GM23338 (cell line): ENCODE measurements around the gene ALKBH4. TPM values are rescaled to one million over a fixed set of nuclear protein-coding genes. Genes with fewer than 3 reads are reported as not detected.

Experiments used
- ATAC-seq: fragments of 200-7000 bp; cut with Tn5 transposase; 3 replicates; pipeline ENCODE4 v1.9.1; 2020
- DNase-seq: peaks from one replicate; pipeline ENCODE4 v3.0.0-alpha.2; 2015; ENCODE audit warnings: low spot score
- H2AFZ ChIP-seq: fragments of 200-600 bp; sonication (generic); 2 replicates; pipeline ENCODE4 v1.8.0; 2016; ENCODE audit warnings: antibody characterized with exemption, mild to moderate bottlenecking, moderate library complexity
- H3F3A ChIP-seq: fragments of 200-600 bp; sonication (generic); replicated peaks from 2 replicates; pipeline ENCODE4 v1.8.0; 2017; ENCODE audit warnings: antibody characterized with exemption, mixed run types, low read depth
- H3K27ac ChIP-seq: fragments of 200-600 bp; sonication (generic); 2 replicates; pipeline ENCODE4 v1.6.1; 2016; ENCODE audit warnings: low read depth
- H3K27me3 ChIP-seq: fragments of 200-600 bp; sonication (generic); 2 replicates; pipeline ENCODE4 v1.8.0; 2016; ENCODE audit warnings: mild to moderate bottlenecking, mixed run types, moderate library complexity; ENCODE audit not compliant: insufficient read depth
- H3K36me3 ChIP-seq: fragments of 200-600 bp; sonication (generic); 2 replicates; pipeline ENCODE4 v1.8.0; 2016; ENCODE audit warnings: mild to moderate bottlenecking; ENCODE audit not compliant: insufficient read depth
- H3K4me1 ChIP-seq: fragments of 200-600 bp; sonication (generic); 2 replicates; pipeline ENCODE4 v1.8.0; 2016; ENCODE audit warnings: mild to moderate bottlenecking, moderate library complexity; ENCODE audit not compliant: insufficient read depth
- H3K4me2 ChIP-seq: fragments of 200-600 bp; sonication (generic); 2 replicates; pipeline ENCODE4 v1.7.1; 2017; ENCODE audit warnings: mixed run types
- H3K4me3 ChIP-seq: fragments of 200-600 bp; sonication (generic); 2 replicates; pipeline ENCODE4 v1.6.1; 2016; ENCODE audit warnings: mixed run types
- H3K79me2 ChIP-seq: fragments of 200-600 bp; sonication (generic); replicated peaks from 2 replicates; pipeline ENCODE4 v1.8.0; 2017; ENCODE audit warnings: mild to moderate bottlenecking; ENCODE audit not compliant: insufficient read depth
- H3K9me2 ChIP-seq: fragments of 200-600 bp; sonication (generic); 2 replicates; pipeline ENCODE4 v1.8.0; 2017; ENCODE audit not compliant: insufficient read depth
- H4K20me1 ChIP-seq: fragments of 200-600 bp; sonication (generic); replicated peaks from 2 replicates; pipeline ENCODE4 v1.8.0; 2017; ENCODE audit warnings: mild to moderate bottlenecking; ENCODE audit not compliant: insufficient read depth
- H3K27ac Mint-ChIP-seq: 2 replicates; pipeline ENCODE4 v1.8.0; 2020; ENCODE audit warnings: inconsistent platforms, mild to moderate bottlenecking, moderate library complexity, mixed read lengths
- H3K27me3 Mint-ChIP-seq: 3 replicates; pipeline ENCODE4 v1.8.0; 2022; ENCODE audit warnings: low read depth, mild to moderate bottlenecking, moderate library complexity, mixed read lengths, inconsistent platforms; ENCODE audit not compliant: insufficient read depth, poor library complexity
- H3K36me3 Mint-ChIP-seq: 3 replicates; pipeline ENCODE4 v1.8.0; 2021; ENCODE audit warnings: low read depth, mild to moderate bottlenecking, inconsistent platforms, moderate library complexity, mixed read lengths
- H3K4me1 Mint-ChIP-seq: 3 replicates; pipeline ENCODE4 v1.8.0; 2020; ENCODE audit warnings: mild to moderate bottlenecking, inconsistent platforms, mixed read lengths
- H3K4me3 Mint-ChIP-seq: 3 replicates; pipeline ENCODE4 v1.8.0; 2021; ENCODE audit warnings: moderate library complexity, mild to moderate bottlenecking, inconsistent platforms, mixed read lengths
- H3K9me3 Mint-ChIP-seq: 3 replicates; pipeline ENCODE4 v1.8.0; 2020; ENCODE audit warnings: moderate library complexity, mild to moderate bottlenecking, inconsistent platforms, mixed read lengths
- CREB1 ChIP-seq: fragments of 250-450 bp; sonication (Bioruptor Pico); IDR thresholded peaks from 2 replicates; pipeline ENCODE4 v1.5.0; 2020; ENCODE audit warnings: low read depth, mild to moderate bottlenecking, moderate library complexity
- EZH2 ChIP-seq: fragments of 200-600 bp; sonication (generic); IDR thresholded peaks from one replicate; pipeline ENCODE4 v1.8.0; 2017; ENCODE audit warnings: antibody characterized with exemption, mild to moderate bottlenecking, low read depth; ENCODE audit not compliant: unreplicated experiment
- EZH2phosphoT487 ChIP-seq: fragments of 200-600 bp; sonication (generic); IDR thresholded peaks from one replicate; pipeline ENCODE4 v1.8.1; 2018; ENCODE audit warnings: antibody characterized with exemption; ENCODE audit not compliant: unreplicated experiment
- JUNB ChIP-seq: IDR thresholded peaks from one replicate; pipeline ENCODE4 v1.6.1; 2016; ENCODE audit warnings: antibody characterized with exemption; ENCODE audit not compliant: unreplicated experiment
- NANOG ChIP-seq: IDR thresholded peaks from 2 replicates; pipeline ENCODE4 v1.6.1; 2016; ENCODE audit warnings: antibody characterized with exemption, borderline replicate concordance
- POLR2AphosphoS5 ChIP-seq: IDR thresholded peaks from 2 replicates; pipeline ENCODE4 v1.6.1; 2016; ENCODE audit warnings: antibody characterized with exemption, low read depth
- STAT1 ChIP-seq: IDR thresholded peaks from one replicate; pipeline ENCODE4 v1.6.1; 2016; ENCODE audit warnings: antibody characterized with exemption; ENCODE audit not compliant: unreplicated experiment
- ZNF114 ChIP-seq: fragments of 250-450 bp; sonication (Bioruptor Pico); IDR thresholded peaks from 2 replicates; pipeline ENCODE4 v1.5.0; 2020; ENCODE audit warnings: mild to moderate bottlenecking, moderate library complexity
- ZNF331 ChIP-seq: fragments of 250-450 bp; sonication (Bioruptor Pico); IDR thresholded peaks from 2 replicates; pipeline ENCODE4 v1.5.0; 2020; ENCODE audit warnings: low read depth, mild to moderate bottlenecking, moderate library complexity
- ZNF462 ChIP-seq: fragments of 250-450 bp; sonication (Bioruptor Pico); IDR thresholded peaks from 2 replicates; pipeline ENCODE4 v1.5.0; 2020; ENCODE audit warnings: mild to moderate bottlenecking, moderate library complexity
- polyA plus RNA-seq: library from polyadenylated mRNA; unstranded; fragments of >200 nt; fragmentation: Nextera tagmentation; extraction: Ambion mirVana; gene quantifications from 2 replicates; pipeline ENCODE4 v1.2.1, GENCODE V29; 2016
- total RNA-seq: library from RNA; depleted of rRNA; stranded (reverse); fragments of >200 nt; shearing (Covaris generic); gene quantifications from 2 replicates; pipeline ENCODE4 v1.2.3, GENCODE V29; 2014
- TF ChIP-seq, protein P1 (sequence below): IDR thresholded peaks from 2 replicates; pipeline ENCODE4 v1.6.1; 2016; ENCODE audit warnings: antibody characterized with exemption
- TF ChIP-seq, protein P2 (sequence below): IDR thresholded peaks from one replicate; pipeline ENCODE4 v1.6.1; 2018; ENCODE audit warnings: antibody characterized with exemption; ENCODE audit not compliant: unreplicated experiment
- TF ChIP-seq, protein P3 (sequence below), 2 experiments: fragments of 200-600 bp in 1 of 2; sonication (generic) in 1 of 2; conservative IDR thresholded peaks; 2 replicates each; pipeline versions ENCODE4 v1.5.1 to v1.6.1; 2016 to 2017; ENCODE audit warnings: antibody characterized with exemption in 2 of 2, low read depth in 2 of 2, mild to moderate bottlenecking in 2 of 2, moderate library complexity in 1 of 2

Gene ALKBH4
- total and polyA plus RNA-seq, 2 experiments from 2014 or later: 17.7 to 45.0 TPM

GRCh38 chr7:102468478-102469350 lies 4.1 kb upstream of the ALKBH4 start:
- Histone ChIP-seq H3K4me2 (no peak overlapping the region), H3K4me3 (no peak overlapping the region), H3K27me3 (no peaks in the 10 kb centered on the region), H2AFZ (no peak overlapping the region), H3K9me2 (no peaks in the 10 kb centered on the region), H3K27ac (no peak overlapping the region), H3K4me1 (0 out of 2 replicates have a peak, but pooled peaks cover 11% of the 10 kb centered on the region), H3F3A (peaks cover 6% of the 10 kb centered on the region; the same call in 1 of the 2 replicates), H4K20me1 (peaks cover 4% of the 10 kb centered on the region; the same call in 1 of the 2 replicates), H3K79me2 (peaks cover 8% of the 10 kb centered on the region), H3K36me3 (no peaks in the 10 kb centered on the region)
- Mint-ChIP-seq H3K36me3 (peaks cover 23% of the 10 kb centered on the region), H3K4me3 (no peak overlapping the region), H3K9me3 (peaks cover 3% of the 10 kb centered on the region; the same call in 1 of the 3 replicates), H3K4me1 (peaks cover 16% of the 10 kb centered on the region), H3K27me3 (peaks cover 29% of the 10 kb centered on the region), H3K27ac (no peak overlapping the region)
- DNase-seq (no peak), ATAC-seq (no peak)
- TF ChIP-seq POLR2AphosphoS5 (no peak), JUNB (no peak), CREB1 (CRISPR knock-in tag) (no peak), NANOG (no peak), EZH2phosphoT487 (no peak), ZNF114 (CRISPR knock-in tag) (no peak), ZNF462 (CRISPR knock-in tag) (no peak), ZNF331 (CRISPR knock-in tag) (no peak), STAT1 (no peak), EZH2 (no peak)
- TF ChIP-seq, protein P1, sequence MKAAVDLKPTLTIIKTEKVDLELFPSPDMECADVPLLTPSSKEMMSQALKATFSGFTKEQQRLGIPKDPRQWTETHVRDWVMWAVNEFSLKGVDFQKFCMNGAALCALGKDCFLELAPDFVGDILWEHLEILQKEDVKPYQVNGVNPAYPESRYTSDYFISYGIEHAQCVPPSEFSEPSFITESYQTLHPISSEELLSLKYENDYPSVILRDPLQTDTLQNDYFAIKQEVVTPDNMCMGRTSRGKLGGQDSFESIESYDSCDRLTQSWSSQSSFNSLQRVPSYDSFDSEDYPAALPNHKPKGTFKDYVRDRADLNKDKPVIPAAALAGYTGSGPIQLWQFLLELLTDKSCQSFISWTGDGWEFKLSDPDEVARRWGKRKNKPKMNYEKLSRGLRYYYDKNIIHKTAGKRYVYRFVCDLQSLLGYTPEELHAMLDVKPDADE: no peak
- TF ChIP-seq, protein P2, sequence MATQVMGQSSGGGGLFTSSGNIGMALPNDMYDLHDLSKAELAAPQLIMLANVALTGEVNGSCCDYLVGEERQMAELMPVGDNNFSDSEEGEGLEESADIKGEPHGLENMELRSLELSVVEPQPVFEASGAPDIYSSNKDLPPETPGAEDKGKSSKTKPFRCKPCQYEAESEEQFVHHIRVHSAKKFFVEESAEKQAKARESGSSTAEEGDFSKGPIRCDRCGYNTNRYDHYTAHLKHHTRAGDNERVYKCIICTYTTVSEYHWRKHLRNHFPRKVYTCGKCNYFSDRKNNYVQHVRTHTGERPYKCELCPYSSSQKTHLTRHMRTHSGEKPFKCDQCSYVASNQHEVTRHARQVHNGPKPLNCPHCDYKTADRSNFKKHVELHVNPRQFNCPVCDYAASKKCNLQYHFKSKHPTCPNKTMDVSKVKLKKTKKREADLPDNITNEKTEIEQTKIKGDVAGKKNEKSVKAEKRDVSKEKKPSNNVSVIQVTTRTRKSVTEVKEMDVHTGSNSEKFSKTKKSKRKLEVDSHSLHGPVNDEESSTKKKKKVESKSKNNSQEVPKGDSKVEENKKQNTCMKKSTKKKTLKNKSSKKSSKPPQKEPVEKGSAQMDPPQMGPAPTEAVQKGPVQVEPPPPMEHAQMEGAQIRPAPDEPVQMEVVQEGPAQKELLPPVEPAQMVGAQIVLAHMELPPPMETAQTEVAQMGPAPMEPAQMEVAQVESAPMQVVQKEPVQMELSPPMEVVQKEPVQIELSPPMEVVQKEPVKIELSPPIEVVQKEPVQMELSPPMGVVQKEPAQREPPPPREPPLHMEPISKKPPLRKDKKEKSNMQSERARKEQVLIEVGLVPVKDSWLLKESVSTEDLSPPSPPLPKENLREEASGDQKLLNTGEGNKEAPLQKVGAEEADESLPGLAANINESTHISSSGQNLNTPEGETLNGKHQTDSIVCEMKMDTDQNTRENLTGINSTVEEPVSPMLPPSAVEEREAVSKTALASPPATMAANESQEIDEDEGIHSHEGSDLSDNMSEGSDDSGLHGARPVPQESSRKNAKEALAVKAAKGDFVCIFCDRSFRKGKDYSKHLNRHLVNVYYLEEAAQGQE: no peak
- TF ChIP-seq, protein P3, sequence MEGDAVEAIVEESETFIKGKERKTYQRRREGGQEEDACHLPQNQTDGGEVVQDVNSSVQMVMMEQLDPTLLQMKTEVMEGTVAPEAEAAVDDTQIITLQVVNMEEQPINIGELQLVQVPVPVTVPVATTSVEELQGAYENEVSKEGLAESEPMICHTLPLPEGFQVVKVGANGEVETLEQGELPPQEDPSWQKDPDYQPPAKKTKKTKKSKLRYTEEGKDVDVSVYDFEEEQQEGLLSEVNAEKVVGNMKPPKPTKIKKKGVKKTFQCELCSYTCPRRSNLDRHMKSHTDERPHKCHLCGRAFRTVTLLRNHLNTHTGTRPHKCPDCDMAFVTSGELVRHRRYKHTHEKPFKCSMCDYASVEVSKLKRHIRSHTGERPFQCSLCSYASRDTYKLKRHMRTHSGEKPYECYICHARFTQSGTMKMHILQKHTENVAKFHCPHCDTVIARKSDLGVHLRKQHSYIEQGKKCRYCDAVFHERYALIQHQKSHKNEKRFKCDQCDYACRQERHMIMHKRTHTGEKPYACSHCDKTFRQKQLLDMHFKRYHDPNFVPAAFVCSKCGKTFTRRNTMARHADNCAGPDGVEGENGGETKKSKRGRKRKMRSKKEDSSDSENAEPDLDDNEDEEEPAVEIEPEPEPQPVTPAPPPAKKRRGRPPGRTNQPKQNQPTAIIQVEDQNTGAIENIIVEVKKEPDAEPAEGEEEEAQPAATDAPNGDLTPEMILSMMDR (conservative IDR thresholded peaks at IDR 0.05; ENCODE audit: low read depth in 2 of 2): no peak
